ENCODE results near the gene RPTOR. TPM values are rescaled to one million over a fixed set of nuclear protein-coding genes. Genes with fewer than 3 reads are reported as not detected.

The RPTOR gene
- total RNA-seq, 1 experiment from 2014 or later = 66.7 TPM

DNA sequence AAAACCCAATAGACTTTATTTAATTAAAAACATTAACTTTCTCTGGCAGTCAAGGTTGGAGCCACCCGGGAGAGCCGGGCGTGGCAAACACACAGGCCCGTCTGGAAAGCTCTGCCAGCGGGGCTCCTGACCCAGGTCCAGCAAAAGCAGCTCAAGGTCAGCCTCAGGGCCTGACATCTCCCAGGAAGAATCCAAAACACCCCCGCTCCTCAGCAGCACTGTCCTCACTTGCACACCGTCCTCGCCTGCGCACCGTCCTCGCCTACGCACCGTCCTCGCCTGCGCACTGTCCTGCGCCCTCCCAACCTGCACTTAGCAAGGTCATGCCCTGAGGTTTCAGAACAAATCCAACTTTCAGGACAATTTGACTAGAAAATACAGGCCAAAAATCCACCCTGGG, 31.4 kb upstream of the RPTOR start:
- POLR2A ChIA-PET = no interaction called here
- Mint-ChIP-seq H3K27me3 (ENCODE audit: insufficient read depth, unreplicated experiment) (no peaks in the 10 kb centered on the region), H3K27ac (ENCODE audit: unreplicated experiment) (no peak overlapping the region), H3K9me3 (ENCODE audit: unreplicated experiment) (no peaks in the 10 kb centered on the region), H3K36me3 (ENCODE audit: insufficient read depth, unreplicated experiment) (no peaks in the 10 kb centered on the region), H3K4me1 (ENCODE audit: low read depth, unreplicated experiment) (no peaks in the 10 kb centered on the region), H3K4me3 (ENCODE audit: unreplicated experiment) (no peak overlapping the region)
- CTCF ChIA-PET = no interaction called here
- H3K4me3 ChIP-seq (ENCODE audit: low read depth, low read length) = no peak overlapping the region
- no peaks in the 10 kb centered on the region for H3K36me3 ChIP-seq (ENCODE audit: control insufficient read depth, insufficient read depth, low read length)
- intact Hi-C loops (cut with micrococcal nuclease; ENCODE audit: unreplicated experiment) = no loop called here
- no peaks in the 10 kb centered on the region; the same call in 1 of the 2 replicates for H3K27me3 ChIP-seq (replicated peaks; ENCODE audit: control insufficient read depth, insufficient read depth, low read length)
- DNase-seq = no peak
- H3K9me3 ChIP-seq = no peaks in the 10 kb centered on the region
- TF ChIP-seq, protein P1, sequence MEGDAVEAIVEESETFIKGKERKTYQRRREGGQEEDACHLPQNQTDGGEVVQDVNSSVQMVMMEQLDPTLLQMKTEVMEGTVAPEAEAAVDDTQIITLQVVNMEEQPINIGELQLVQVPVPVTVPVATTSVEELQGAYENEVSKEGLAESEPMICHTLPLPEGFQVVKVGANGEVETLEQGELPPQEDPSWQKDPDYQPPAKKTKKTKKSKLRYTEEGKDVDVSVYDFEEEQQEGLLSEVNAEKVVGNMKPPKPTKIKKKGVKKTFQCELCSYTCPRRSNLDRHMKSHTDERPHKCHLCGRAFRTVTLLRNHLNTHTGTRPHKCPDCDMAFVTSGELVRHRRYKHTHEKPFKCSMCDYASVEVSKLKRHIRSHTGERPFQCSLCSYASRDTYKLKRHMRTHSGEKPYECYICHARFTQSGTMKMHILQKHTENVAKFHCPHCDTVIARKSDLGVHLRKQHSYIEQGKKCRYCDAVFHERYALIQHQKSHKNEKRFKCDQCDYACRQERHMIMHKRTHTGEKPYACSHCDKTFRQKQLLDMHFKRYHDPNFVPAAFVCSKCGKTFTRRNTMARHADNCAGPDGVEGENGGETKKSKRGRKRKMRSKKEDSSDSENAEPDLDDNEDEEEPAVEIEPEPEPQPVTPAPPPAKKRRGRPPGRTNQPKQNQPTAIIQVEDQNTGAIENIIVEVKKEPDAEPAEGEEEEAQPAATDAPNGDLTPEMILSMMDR (IDR thresholded peaks at IDR 0.05; ENCODE audit: insufficient read depth in 1 of 2, low read depth in 1 of 2, low read length in 1 of 2, severe bottlenecking in 1 of 2, unreplicated experiment in 1 of 2) = no peak
- H3K4me1 ChIP-seq = no peaks in the 10 kb centered on the region
- BruUV-seq (replicated peaks) = no TSS peak

DNA sequence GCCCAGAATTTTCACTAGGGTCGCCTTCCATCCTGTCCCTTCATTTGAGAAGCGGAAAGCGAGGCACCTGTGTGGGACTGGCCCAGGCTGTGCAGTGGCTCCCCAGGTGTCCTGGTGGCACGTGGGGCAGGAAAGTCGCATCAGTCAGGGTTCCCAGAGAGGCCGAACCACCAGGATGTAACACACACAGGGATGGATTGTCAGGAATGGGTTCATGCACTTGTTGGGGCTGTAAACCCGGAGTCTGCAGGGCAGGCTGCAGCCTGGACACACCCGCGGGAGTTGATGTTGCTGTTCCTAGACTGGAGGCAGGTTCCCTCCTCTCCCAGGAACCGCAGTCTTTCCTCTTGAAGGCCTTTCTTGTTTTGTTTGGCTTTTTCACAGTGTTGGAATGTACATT, 30.7 kb upstream of the RPTOR start:
- POLR2A ChIA-PET = no interaction called here
- Mint-ChIP-seq H3K27ac (ENCODE audit: unreplicated experiment) (no peak overlapping the region), H3K9me3 (ENCODE audit: unreplicated experiment) (no peaks in the 10 kb centered on the region), H3K36me3 (ENCODE audit: insufficient read depth, unreplicated experiment) (no peaks in the 10 kb centered on the region), H3K27me3 (ENCODE audit: insufficient read depth, unreplicated experiment) (peaks cover 3% of the 10 kb centered on the region), H3K4me3 (ENCODE audit: unreplicated experiment) (no peak overlapping the region), H3K4me1 (ENCODE audit: low read depth, unreplicated experiment) (no peaks in the 10 kb centered on the region)
- intact Hi-C loops (cut with micrococcal nuclease; ENCODE audit: unreplicated experiment) = no loop called here
- H3K27me3 ChIP-seq (replicated peaks; ENCODE audit: control insufficient read depth, insufficient read depth, low read length) = no peaks in the 10 kb centered on the region; the same call in 1 of the 2 replicates
- CTCF ChIA-PET = no interaction called here
- no TSS peak for BruUV-seq (replicated peaks)
- no peak overlapping the region for H3K4me3 ChIP-seq (ENCODE audit: low read depth, low read length)
- TF ChIP-seq, protein P1 (IDR thresholded peaks at IDR 0.05; ENCODE audit: insufficient read depth in 1 of 2, low read depth in 1 of 2, low read length in 1 of 2, severe bottlenecking in 1 of 2, unreplicated experiment in 1 of 2) = no peak
- H3K36me3 ChIP-seq (ENCODE audit: control insufficient read depth, insufficient read depth, low read length) = no peaks in the 10 kb centered on the region
- no peak for DNase-seq
- H3K4me1 ChIP-seq = no peaks in the 10 kb centered on the region
- no peaks in the 10 kb centered on the region for H3K9me3 ChIP-seq

DNA sequence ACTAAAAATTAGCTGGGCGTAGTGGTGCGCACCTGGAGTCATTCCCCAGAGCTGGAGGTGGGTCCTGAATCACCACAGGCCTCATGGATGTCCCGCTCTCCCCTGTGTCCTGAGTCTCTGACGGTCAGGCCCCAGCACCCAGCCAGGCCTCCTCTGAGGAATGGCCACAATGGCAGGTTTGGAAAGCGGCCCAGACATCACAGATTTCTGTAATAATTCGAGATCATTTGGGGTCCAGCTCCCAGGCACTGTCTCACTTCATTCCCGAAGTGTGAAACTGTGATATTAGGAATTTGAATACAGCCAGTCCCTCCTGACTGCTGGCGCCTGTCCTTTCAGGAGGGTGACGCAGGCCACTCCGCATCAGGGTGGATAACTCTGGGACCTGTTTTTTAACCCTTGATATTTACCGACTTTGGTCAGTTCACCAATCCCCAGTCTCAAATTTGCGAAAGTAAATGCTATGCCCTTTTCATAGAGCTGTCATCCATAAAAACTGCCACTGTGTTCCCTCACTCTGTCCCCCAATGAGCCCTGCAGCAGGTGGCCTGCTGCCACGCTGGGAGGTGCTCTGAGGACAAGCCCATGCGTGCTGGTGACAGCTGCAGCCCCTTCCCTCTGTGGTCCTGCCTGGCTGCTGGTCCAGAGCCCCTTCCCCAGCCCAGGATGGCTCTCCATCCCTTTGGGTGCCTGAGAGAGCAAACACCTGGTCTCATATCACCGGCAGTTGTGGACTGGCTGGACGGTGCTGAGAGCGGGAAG, 28.3 kb upstream of the RPTOR start:
- DNase-seq = no peak
- TF ChIP-seq, protein P1 (IDR thresholded peaks at IDR 0.05; ENCODE audit: insufficient read depth in 1 of 2, low read depth in 1 of 2, low read length in 1 of 2, severe bottlenecking in 1 of 2, unreplicated experiment in 1 of 2) = no peak
- H3K27ac Mint-ChIP-seq (ENCODE audit: unreplicated experiment) = no peak overlapping the region
- Histone ChIP-seq H3K9me3 (no peaks in the 10 kb centered on the region), H3K4me1 (no peaks in the 10 kb centered on the region), H3K36me3 (ENCODE audit: control insufficient read depth, insufficient read depth, low read length) (no peaks in the 10 kb centered on the region), H3K4me3 (ENCODE audit: low read depth, low read length) (no peak overlapping the region), H3K27me3 (replicated peaks; ENCODE audit: control insufficient read depth, insufficient read depth, low read length) (no peaks in the 10 kb centered on the region; the same call in 1 of the 2 replicates)
- peaks cover 9% of the 10 kb centered on the region for H3K27me3 Mint-ChIP-seq (ENCODE audit: insufficient read depth, unreplicated experiment)
- no TSS peak for BruUV-seq (replicated peaks)
- no peaks in the 10 kb centered on the region for H3K9me3 Mint-ChIP-seq (ENCODE audit: unreplicated experiment)
- no peaks in the 10 kb centered on the region for H3K4me1 Mint-ChIP-seq (ENCODE audit: low read depth, unreplicated experiment)
- CTCF ChIA-PET = interaction anchor here (0.7 kb wide), 2 partner anchors 8 to 116 kb away, joined by 6 to 10 read pairs; no protein-coding TSS in a partner anchor
- no peaks in the 10 kb centered on the region for H3K36me3 Mint-ChIP-seq (ENCODE audit: insufficient read depth, unreplicated experiment)
- H3K4me3 Mint-ChIP-seq (ENCODE audit: unreplicated experiment) = no peak overlapping the region
- POLR2A ChIA-PET = interaction anchor here (0.6 kb wide), 1 partner anchor 13 kb away, joined by 4 read pairs; no protein-coding TSS in a partner anchor
- intact Hi-C loops (cut with micrococcal nuclease; ENCODE audit: unreplicated experiment) = no loop called here
